ENCODE results near the gene MGAT3. TPM values are rescaled to one million over a fixed set of nuclear protein-coding genes. Genes with fewer than 3 reads are reported as not detected.

MGAT3 gene
- total and polyA plus RNA-seq, 2 of the 13 experiments (the other 11 are each of a cell fraction or from before 2014, with no cell fraction given), result 0.11 to 0.15 TPM

- TF ChIP-seq JUND (CRISPR knock-in tag; IDR thresholded peaks at IDR 0.05), result no peak
- no peak for TF ChIP-seq ZNF121 (CRISPR knock-in tag; IDR thresholded peaks at IDR 0.05)
- TF ChIP-seq NFYC (CRISPR knock-in tag; IDR thresholded peaks at IDR 0.05), result peak; percentile 56
- no peak for TF ChIP-seq ZBTB4 (CRISPR knock-in tag; IDR thresholded peaks at IDR 0.05; ENCODE audit: borderline replicate concordance)
- TF ChIP-seq RFX3 (CRISPR knock-in tag; IDR thresholded peaks at IDR 0.05), result no peak
- no peak; the same call in 1 of the 2 replicates for TF ChIP-seq ZNF329 (CRISPR knock-in tag; IDR thresholded peaks at IDR 0.05; ENCODE audit: low read depth)
- no peak for TF ChIP-seq HMGA1 (CRISPR knock-in tag; conservative IDR thresholded peaks at IDR 0.05)
- no peak for TF ChIP-seq JDP2 (CRISPR knock-in tag; IDR thresholded peaks at IDR 0.05; ENCODE audit: borderline replicate concordance)
- no peak for TF ChIP-seq ZNF879 (CRISPR knock-in tag; IDR thresholded peaks at IDR 0.05)
- peak; percentile 99 for TF ChIP-seq MYC (CRISPR knock-in tag; IDR thresholded peaks at IDR 0.05; ENCODE audit: borderline replicate concordance)
- no peak for TF ChIP-seq NCOA1 (CRISPR knock-in tag; IDR thresholded peaks at IDR 0.05)
- TF ChIP-seq GABPB1 (CRISPR knock-in tag; IDR thresholded peaks at IDR 0.05), result peak; percentile 99
- no peak for TF ChIP-seq ZBTB10 (CRISPR knock-in tag; IDR thresholded peaks at IDR 0.05; ENCODE audit: borderline replicate concordance)
- TF ChIP-seq ZBTB38 (CRISPR knock-in tag; IDR thresholded peaks at IDR 0.05), result no peak
- no peak for TF ChIP-seq NFRKB (IDR thresholded peaks at IDR 0.05)
- no peak for TF ChIP-seq CBX2 (IDR thresholded peaks at IDR 0.05; ENCODE audit: low read depth, low read length)
- TF ChIP-seq CBX2 (CRISPR knock-in tag; IDR thresholded peaks at IDR 0.05; ENCODE audit: low read depth), result no peak
- peak; percentile 96 for TF ChIP-seq SAP130 (CRISPR knock-in tag; IDR thresholded peaks at IDR 0.05; ENCODE audit: low read depth)
- TF ChIP-seq FOXO4 (CRISPR knock-in tag; conservative IDR thresholded peaks at IDR 0.05), result no peak
- no peak for TF ChIP-seq HINFP (CRISPR knock-in tag; IDR thresholded peaks at IDR 0.05; ENCODE audit: low read depth)
- no peak; the same call in 1 of the 2 replicates for TF ChIP-seq TSC22D2 (CRISPR knock-in tag; IDR thresholded peaks at IDR 0.05; ENCODE audit: borderline replicate concordance)
These were observed 45.4 kb downstream of the MGAT3 start, which contains the start of gene MIEF1 (continued) for GRCh38 chr22:39502109-39502788.
